HepG2 (cell line): ENCODE results near the gene LTB4R. TPM values are rescaled to one million over a fixed set of nuclear protein-coding genes. Genes with fewer than 3 reads are reported as not detected.
A peak's percentile ranks its signal among the peaks of the same experiment; 100 is the strongest.

ENCODE experiments used
- BATF2 ChIP-seq: sonication (generic); formaldehyde crosslinking; IDR thresholded peaks from 2 replicates; pipeline ENCODE4 v1.8.0; 2022; ENCODE audit warnings: mild to moderate bottlenecking, missing genetic modification reagents, moderate library complexity
- FOSL2 ChIP-seq: sonication (generic); formaldehyde crosslinking; IDR thresholded peaks from 2 replicates; pipeline ENCODE4 v1.4.0; 2020; ENCODE audit warnings: missing genetic modification reagents
- NR3C1 ChIP-seq: sonication (generic); formaldehyde crosslinking; IDR thresholded peaks from 2 replicates; pipeline ENCODE4 v1.4.0; 2020; ENCODE audit warnings: missing genetic modification reagents
- RAD51 ChIP-seq: fragments of 450-650 bp; IDR thresholded peaks from 2 replicates; pipeline ENCODE4 v1.6.1; 2016; ENCODE audit warnings: borderline replicate concordance
- SP5 ChIP-seq: IDR thresholded peaks from 2 replicates; pipeline ENCODE4 v1.6.1; 2016; ENCODE audit warnings: low read depth, borderline replicate concordance
- THAP7 ChIP-seq: sonication (generic); formaldehyde crosslinking; IDR thresholded peaks from 2 replicates; pipeline ENCODE4 v1.8.1; 2023; ENCODE audit warnings: mild to moderate bottlenecking, missing genetic modification reagents
- TP53 ChIP-seq: sonication (generic); formaldehyde crosslinking; conservative IDR thresholded peaks from 2 replicates; pipeline ENCODE4 v1.4.0; 2020; ENCODE audit warnings: missing genetic modification reagents
- XBP1 ChIP-seq: sonication (generic); formaldehyde crosslinking; IDR thresholded peaks from 2 replicates; pipeline ENCODE4 v1.5.0; 2020; ENCODE audit warnings: missing genetic modification reagents
- ZFP62 ChIP-seq: sonication (generic); formaldehyde crosslinking; IDR thresholded peaks from 2 replicates; pipeline ENCODE4 v1.4.0; 2020; ENCODE audit warnings: missing genetic modification reagents
- ZNF234 ChIP-seq: sonication (generic); formaldehyde crosslinking; conservative IDR thresholded peaks from 2 replicates; pipeline ENCODE4 v1.5.1; 2020; ENCODE audit warnings: mild to moderate bottlenecking, missing genetic modification reagents
- ZNF263 ChIP-seq: sonication (generic); formaldehyde crosslinking; IDR thresholded peaks from 2 replicates; pipeline ENCODE4 v1.4.0; 2020; ENCODE audit warnings: missing genetic modification reagents
- ZNF274 ChIP-seq: sonication (generic); formaldehyde crosslinking; IDR thresholded peaks from 2 replicates; pipeline ENCODE4 v1.5.1; 2020; ENCODE audit warnings: mild to moderate bottlenecking, missing genetic modification reagents
- ZNF318 ChIP-seq: sonication (generic); formaldehyde crosslinking; IDR thresholded peaks from 2 replicates; pipeline ENCODE4 v1.4.0; 2020; ENCODE audit warnings: mild to moderate bottlenecking, missing genetic modification reagents
- ZNF331 ChIP-seq: sonication (generic); formaldehyde crosslinking; IDR thresholded peaks from 2 replicates; pipeline ENCODE4 v1.4.0; 2020; ENCODE audit warnings: missing genetic modification reagents
- ZNF704 ChIP-seq: sonication (generic); formaldehyde crosslinking; IDR thresholded peaks from 2 replicates; pipeline ENCODE4 v1.8.1; 2023; ENCODE audit warnings: mild to moderate bottlenecking, inconsistent platforms, moderate library complexity, missing genetic modification reagents, borderline replicate concordance
- ZNF710 ChIP-seq: sonication (generic); formaldehyde crosslinking; IDR thresholded peaks from 2 replicates; pipeline ENCODE4 v1.5.0; 2020; ENCODE audit warnings: mild to moderate bottlenecking, missing genetic modification reagents, borderline replicate concordance
- polyA plus RNA-seq, 8 experiments: library from polyadenylated mRNA; depleted of rRNA in 3 of 8; stranded (reverse) in 7 of 8; unstranded in 1 of 8; fragments of >200 nt; fragmentation: Illumina TruSeq in 4 of 8; extraction: Trizol in 4 of 8; gene quantifications; 2 replicates each; pipeline versions ENCODE4 v1.2.1 to v1.2.3, GENCODE V29; 2011 to 2016; ENCODE audit warnings: low read depth in 4 of 8, missing spikeins in 1 of 8, mixed read lengths in 1 of 8; ENCODE audit not compliant: insufficient read depth in 1 of 8
- total RNA-seq, 5 experiments: library from RNA; depleted of rRNA; stranded (reverse); fragments of >200 nt; fragmentation: Illumina TruSeq; extraction: Trizol; gene quantifications; 2 replicates each; pipeline ENCODE4 v1.2.3, GENCODE V29; 2016; ENCODE audit warnings: low read depth in 1 of 5

LTB4R gene
- total and polyA plus RNA-seq, 2 of the 13 experiments (the other 11 are each of a cell fraction or from before 2014, with no cell fraction given) = 3.2 to 8.2 TPM

- TF ChIP-seq ZNF274 (CRISPR knock-in tag) (no peak), ZNF331 (CRISPR knock-in tag) (peak; percentile 7; the same call in 1 of the 2 replicates), ZNF234 (CRISPR knock-in tag) (no peak), THAP7 (CRISPR knock-in tag) (peak; percentile 36; the same call in 1 of the 2 replicates), ZNF710 (CRISPR knock-in tag) (peak; percentile 74; the same call in 1 of the 2 replicates), ZNF318 (CRISPR knock-in tag) (peak; percentile 39; the same call in 1 of the 2 replicates), RAD51 (no peak), SP5 (peak; percentile 46; the same call in 1 of the 2 replicates), XBP1 (CRISPR knock-in tag) (no peak), TP53 (CRISPR knock-in tag) (no peak), FOSL2 (CRISPR knock-in tag) (peak; percentile 31; the same call in 1 of the 2 replicates), ZNF704 (no peak), BATF2 (no peak), ZFP62 (no peak), ZNF263 (CRISPR knock-in tag) (peak; percentile 46), NR3C1 (CRISPR knock-in tag) (no peak)
Measured at GRCh38 chr14:24366721-24367513, 55.6 kb downstream of the LTB4R start (continued).
